Astrocyte (in vitro differentiated cells and primary cell): ENCODE measurements around the gene CABP4. TPM values are rescaled to one million over a fixed set of nuclear protein-coding genes. Genes with fewer than 3 reads are reported as not detected.

Experiments used
- DNase-seq: peaks from one replicate; pipeline ENCODE4 v3.0.0-alpha.2; 2010; ENCODE audit warnings: low read depth
- FAIRE-seq: peaks from 2 replicates; lab custom pipeline; 2011; peaks lifted over from hg19 to GRCh38; lab: Jason Lieb, UNC
- H2AFZ ChIP-seq: 2 replicates; pipeline ENCODE4 v1.6.0; 2012; ENCODE audit warnings: low read depth, low read length, inconsistent platforms
- H3K27ac ChIP-seq: 2 replicates; pipeline ENCODE4 v1.5.1; 2011; ENCODE audit warnings: low read depth, low read length, inconsistent platforms
- H3K27me3 ChIP-seq: 2 replicates; pipeline ENCODE4 v1.6.0; 2011; ENCODE audit warnings: low read length, inconsistent platforms; ENCODE audit not compliant: insufficient read depth
- H3K36me3 ChIP-seq: 2 replicates; pipeline ENCODE4 v1.5.1; 2011; ENCODE audit warnings: low read length, inconsistent platforms; ENCODE audit not compliant: insufficient read depth
- H3K4me1 ChIP-seq: 2 replicates; pipeline ENCODE4 v1.5.1; 2011; ENCODE audit warnings: low read length, inconsistent platforms; ENCODE audit not compliant: insufficient read depth
- H3K4me2 ChIP-seq: 2 replicates; pipeline ENCODE4 v1.6.0; 2012; ENCODE audit warnings: low read length, inconsistent platforms
- H3K4me3 ChIP-seq: 2 replicates; pipeline ENCODE4 v1.5.1; 2011; ENCODE audit warnings: low read depth, mild to moderate bottlenecking, low read length, inconsistent platforms; ENCODE audit not compliant: insufficient read depth
- H3K79me2 ChIP-seq: 2 replicates; pipeline ENCODE4 v1.6.0; 2012; ENCODE audit warnings: mild to moderate bottlenecking, low read length, inconsistent platforms; ENCODE audit not compliant: insufficient read depth
- H3K9ac ChIP-seq: 2 replicates; pipeline ENCODE4 v1.6.0; 2012; ENCODE audit warnings: mild to moderate bottlenecking, low read length, inconsistent platforms
- H3K9me3 ChIP-seq: 2 replicates; pipeline ENCODE4 v1.5.1; 2012; ENCODE audit warnings: low read depth, mild to moderate bottlenecking, low read length, inconsistent platforms; ENCODE audit not compliant: insufficient read depth
- H4K20me1 ChIP-seq: 2 replicates; pipeline ENCODE4 v1.6.0; 2012; ENCODE audit warnings: low read length, inconsistent platforms; ENCODE audit not compliant: insufficient read depth
- H3K27ac Mint-ChIP-seq: one replicate; pipeline ENCODE4 v1.8.0; 2021; ENCODE audit warnings: mild to moderate bottlenecking, mixed read lengths; ENCODE audit not compliant: unreplicated experiment
- H3K27me3 Mint-ChIP-seq: one replicate; pipeline ENCODE4 v1.8.0; 2021; ENCODE audit warnings: low read depth, mixed read lengths; ENCODE audit not compliant: unreplicated experiment
- H3K36me3 Mint-ChIP-seq: one replicate; pipeline ENCODE4 v1.8.0; 2021; ENCODE audit warnings: low read depth, mixed read lengths; ENCODE audit not compliant: unreplicated experiment
- H3K4me1 Mint-ChIP-seq: one replicate; pipeline ENCODE4 v1.8.0; 2021; ENCODE audit warnings: low read depth, mixed read lengths; ENCODE audit not compliant: unreplicated experiment
- H3K4me3 Mint-ChIP-seq: one replicate; pipeline ENCODE4 v1.8.0; 2021; ENCODE audit warnings: mild to moderate bottlenecking, moderate library complexity, mixed read lengths; ENCODE audit not compliant: unreplicated experiment
- H3K9me3 Mint-ChIP-seq: one replicate; pipeline ENCODE4 v1.8.0; 2021; ENCODE audit warnings: mild to moderate bottlenecking, mixed read lengths; ENCODE audit not compliant: unreplicated experiment
- CTCF ChIP-seq: IDR thresholded peaks from 2 replicates; pipeline ENCODE4 v1.5.1; 2011; ENCODE audit warnings: low read depth, mild to moderate bottlenecking, inconsistent platforms, low read length, moderate library complexity; ENCODE audit not compliant: insufficient read depth
- EZH2 ChIP-seq: IDR thresholded peaks from 2 replicates; pipeline ENCODE4 v1.6.1; 2012; ENCODE audit warnings: mild to moderate bottlenecking, low read length, inconsistent platforms; ENCODE audit not compliant: insufficient read depth
- total RNA-seq: library from RNA; stranded (reverse); gene quantifications from 2 replicates; pipeline ENCODE4 v1.2.1, GENCODE V29; 2021

CABP4 gene
- total RNA-seq, 1 donor from 2014 or later = not detected

GRCh38 chr11:67505605-67506396 is 50.6 kb downstream of the CABP4 start:
- Histone ChIP-seq H3K4me3 (peak overlapping the region; percentile 78), H3K9me3 (no peaks in the 10 kb centered on the region), H3K4me2 (peak overlapping the region; percentile 87), H3K4me1 (peaks cover 40% of the 10 kb centered on the region), H3K36me3 (no peaks in the 10 kb centered on the region), H3K27ac (peak overlapping the region; percentile 40), H3K27me3 (no peaks in the 10 kb centered on the region), H4K20me1 (peaks cover 46% of the 10 kb centered on the region), H3K79me2 (peaks cover 32% of the 10 kb centered on the region), H3K9ac (peak overlapping the region; percentile 94), H2AFZ (no peak overlapping the region)
- H3K27me3 Mint-ChIP-seq = peaks cover 3% of the 10 kb centered on the region
- H3K4me1 Mint-ChIP-seq = peaks cover 11% of the 10 kb centered on the region
- TF ChIP-seq CTCF (peak; percentile 72), EZH2 (no peak)
- no peaks in the 10 kb centered on the region for H3K9me3 Mint-ChIP-seq
- FAIRE-seq = no peak
- peak overlapping the region; percentile 77 for H3K27ac Mint-ChIP-seq
- DNase-seq = peak; percentile 59
- peaks cover 7% of the 10 kb centered on the region for H3K36me3 Mint-ChIP-seq
- H3K4me3 Mint-ChIP-seq = peak overlapping the region; percentile 85

- peaks cover 40% of the 10 kb centered on the region for H3K4me1 ChIP-seq
- Mint-ChIP-seq H3K36me3 (peaks cover 1% of the 10 kb centered on the region), H3K27ac (peak overlapping the region; percentile 77), H3K4me3 (peak overlapping the region; percentile 85), H3K27me3 (peaks cover 5% of the 10 kb centered on the region), H3K9me3 (no peaks in the 10 kb centered on the region), H3K4me1 (peaks cover 11% of the 10 kb centered on the region)
- peaks cover 32% of the 10 kb centered on the region for H3K79me2 ChIP-seq
- FAIRE-seq (no peak), DNase-seq (no peak)
- peak overlapping the region; percentile 94 for H3K9ac ChIP-seq
- peaks cover 40% of the 10 kb centered on the region for H4K20me1 ChIP-seq
- no peaks in the 10 kb centered on the region for H3K36me3 ChIP-seq
- H3K4me3 ChIP-seq = peak overlapping the region; percentile 76
- H2AFZ ChIP-seq = no peak overlapping the region
- no peaks in the 10 kb centered on the region for H3K27me3 ChIP-seq
- TF ChIP-seq EZH2 (no peak), CTCF (no peak)
- H3K27ac ChIP-seq = peak overlapping the region; percentile 19
- peak overlapping the region; percentile 87 for H3K4me2 ChIP-seq
- H3K9me3 ChIP-seq = no peaks in the 10 kb centered on the region
Observed at GRCh38 chr11:67506426-67507051, 51.4 kb downstream of the CABP4 start.
